SH-SY5Y (cell line): ENCODE measurements around the gene CCSER1.
A peak's percentile ranks its signal among the peaks of the same experiment; 100 is the strongest.

Experiments used
- GATA2 ChIP-seq: IDR thresholded peaks from 2 replicates; pipeline ENCODE4 v1.6.1; 2011; ENCODE audit warnings: mild to moderate bottlenecking, low read depth, low read length
- GATA3 ChIP-seq: IDR thresholded peaks from 2 replicates; pipeline ENCODE4 v1.6.1; 2011; ENCODE audit warnings: low read depth, mild to moderate bottlenecking, low read length, moderate library complexity

CCSER1 gene

DNA sequence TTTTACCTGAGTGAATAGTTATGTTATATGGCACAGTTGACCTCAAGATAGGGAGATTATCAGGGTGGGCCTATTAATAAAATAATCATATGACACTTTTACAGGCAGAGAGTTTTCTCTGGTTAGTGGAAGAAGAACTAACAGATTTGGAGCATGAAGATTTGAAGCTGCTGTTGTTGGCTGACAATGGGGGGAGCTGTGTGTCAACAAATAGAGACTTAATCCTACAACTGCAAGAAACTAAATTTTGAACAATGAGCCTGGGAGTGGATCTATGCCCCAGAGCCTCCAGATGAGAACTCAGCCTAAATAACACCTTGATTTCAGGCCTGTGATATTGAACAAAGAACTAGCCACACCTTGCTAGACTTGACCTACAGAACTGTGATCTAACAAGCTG, 7.2 kb upstream of the CCSER1 start:
- no peak for TF ChIP-seq GATA3
- no peak for TF ChIP-seq GATA2

- no peak for TF ChIP-seq GATA3
- TF ChIP-seq GATA2 = no peak
These were observed 6.4 kb upstream of the CCSER1 start for GRCh38 chr4:90120815-90121214.

- no peak for TF ChIP-seq GATA2
- TF ChIP-seq GATA3 = no peak
These were observed 5.4 kb upstream of the CCSER1 start for GRCh38 chr4:90121676-90122354.

DNA sequence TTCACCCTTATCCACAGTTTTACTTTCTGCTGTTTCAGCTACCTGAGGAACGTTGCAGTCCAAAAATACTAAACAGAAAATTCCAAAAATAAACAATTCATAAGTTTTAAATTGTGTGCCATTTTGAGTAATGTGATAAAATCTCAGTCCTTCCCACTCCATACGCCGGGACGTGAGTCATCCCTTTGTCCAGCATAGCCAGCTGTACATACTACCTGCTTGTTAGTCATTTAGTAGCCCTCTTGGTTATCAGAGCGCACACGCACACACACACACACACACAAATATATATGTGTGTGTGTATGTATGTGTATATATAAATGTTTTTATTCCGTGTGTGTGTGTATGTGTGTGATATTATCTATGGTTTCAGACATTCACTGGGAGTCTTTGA, 4.8 kb upstream of the CCSER1 start:
- TF ChIP-seq GATA3 = no peak
- TF ChIP-seq GATA2 = no peak

DNA sequence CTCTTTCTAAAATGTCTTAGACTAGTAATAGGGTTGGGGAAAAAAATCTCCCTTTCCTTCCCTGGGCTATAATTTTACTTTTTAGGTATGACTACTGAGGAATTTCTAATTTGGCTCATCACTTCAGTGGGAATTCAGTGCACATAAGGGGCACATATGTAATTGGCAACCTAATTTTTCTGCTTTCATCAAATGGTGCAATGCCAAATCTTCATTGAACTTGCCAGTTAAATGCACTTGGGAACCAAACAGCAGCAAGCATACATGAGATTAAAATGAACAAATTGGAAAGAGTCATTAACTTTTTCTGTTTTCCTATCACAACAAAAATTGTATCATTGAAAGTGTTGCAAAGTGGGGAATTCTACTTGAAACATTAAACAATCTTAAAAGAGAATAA, 2.9 kb upstream of the CCSER1 start:
- TF ChIP-seq GATA2 (no peak), GATA3 (no peak)

DNA sequence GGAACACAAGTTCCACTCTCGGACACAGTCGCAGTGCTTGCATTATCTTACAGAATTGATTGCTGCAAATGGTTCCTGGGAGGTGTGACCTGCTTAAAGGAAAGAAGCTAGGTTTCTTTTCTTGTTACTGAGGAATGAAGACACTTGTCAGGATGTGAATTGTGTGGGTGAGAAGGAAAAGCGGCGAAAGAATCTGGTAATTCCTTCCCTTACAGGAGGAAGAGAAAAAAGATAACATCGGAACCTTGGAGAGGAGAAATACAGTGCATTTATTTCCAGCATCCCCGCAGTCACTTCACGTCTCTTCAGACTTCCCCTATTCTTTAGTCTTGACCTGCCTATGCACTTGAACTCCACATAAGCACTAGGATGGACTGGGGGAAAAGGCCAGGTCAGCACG, 389 bp upstream of the CCSER1 start:
- TF ChIP-seq GATA2 = 0 out of 2 replicates have a peak, but pooled peaks have one; percentile 16
- TF ChIP-seq GATA3 = no peak

DNA sequence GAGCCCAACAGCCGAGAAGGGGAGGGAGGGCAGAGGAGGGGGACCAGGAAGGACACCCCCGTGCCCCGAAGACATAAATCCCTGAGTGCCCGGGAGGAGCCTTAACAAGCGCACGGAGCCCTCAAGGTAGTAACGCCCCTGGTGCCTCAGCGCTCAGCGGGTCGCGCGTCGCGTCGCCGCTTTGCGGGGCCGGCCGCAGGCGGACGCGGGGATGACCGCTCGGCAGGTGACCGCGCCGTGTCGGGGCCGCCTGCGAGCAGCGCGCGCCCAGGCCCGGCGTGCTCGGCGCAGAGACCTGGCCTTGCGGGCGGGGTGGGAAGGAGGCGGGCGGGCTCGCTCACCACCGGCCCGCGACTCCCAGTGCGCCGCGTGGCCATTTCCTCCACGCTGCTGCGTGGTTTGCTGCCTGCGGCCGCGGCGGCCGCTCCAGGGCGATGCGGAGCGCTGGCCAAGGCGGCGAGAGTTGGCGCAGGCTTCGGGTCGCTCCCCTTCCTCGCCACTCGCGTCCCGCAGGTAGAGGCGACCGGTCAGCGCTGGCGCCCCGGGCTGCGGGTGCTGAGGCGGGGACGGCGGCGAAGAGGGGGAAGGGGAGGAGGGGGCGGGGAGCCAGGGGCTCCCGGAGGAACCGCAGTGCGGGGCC, 632 bp downstream of the CCSER1 start:
- no peak for TF ChIP-seq GATA3
- TF ChIP-seq GATA2 = no peak

DNA sequence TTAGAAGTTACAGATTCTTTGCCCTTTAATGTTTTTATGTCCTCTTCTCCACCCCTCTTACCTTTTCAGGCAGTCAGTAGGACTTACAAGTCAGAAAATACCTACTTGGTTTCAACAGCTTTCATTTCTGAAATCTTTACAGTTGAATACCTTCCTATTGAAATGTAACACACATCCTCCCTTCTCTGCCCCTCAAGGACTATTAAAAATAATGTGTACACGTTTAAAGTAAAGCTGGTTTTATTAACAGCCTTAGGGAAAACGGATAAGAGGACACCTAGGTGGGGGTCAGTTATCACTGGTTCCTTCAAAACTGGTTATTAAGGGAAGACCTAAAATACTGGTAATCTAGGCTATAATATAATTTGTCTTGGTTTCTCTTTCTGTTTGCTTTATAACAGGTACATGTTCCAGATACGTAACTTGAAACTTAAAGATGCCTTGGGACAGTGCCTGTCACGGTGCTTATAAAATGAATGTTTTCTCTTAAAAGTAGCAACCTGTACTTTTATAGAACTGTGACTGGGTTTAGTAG, 1.8 kb downstream of the CCSER1 start:
- TF ChIP-seq GATA3 (no peak), GATA2 (no peak)

DNA sequence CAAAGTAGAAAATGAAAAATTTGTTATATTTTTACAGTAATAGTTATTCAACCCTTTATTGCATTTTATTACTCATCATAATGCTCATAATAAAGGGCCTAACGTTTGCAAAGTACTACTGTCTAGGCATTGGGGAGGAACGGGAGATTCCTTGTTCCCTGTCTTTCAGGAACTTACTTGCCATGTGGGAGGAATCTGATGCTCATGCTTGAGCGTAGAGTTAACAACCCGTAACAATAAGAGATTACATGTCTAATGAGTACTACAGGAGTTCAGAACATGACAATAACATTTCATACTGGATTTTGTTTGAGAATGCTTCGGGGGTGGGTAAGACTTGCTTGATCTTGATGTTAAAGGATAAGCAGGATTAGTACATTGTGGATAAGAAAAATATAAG, 2.9 kb downstream of the CCSER1 start:
- TF ChIP-seq GATA3 = no peak
- no peak for TF ChIP-seq GATA2

DNA sequence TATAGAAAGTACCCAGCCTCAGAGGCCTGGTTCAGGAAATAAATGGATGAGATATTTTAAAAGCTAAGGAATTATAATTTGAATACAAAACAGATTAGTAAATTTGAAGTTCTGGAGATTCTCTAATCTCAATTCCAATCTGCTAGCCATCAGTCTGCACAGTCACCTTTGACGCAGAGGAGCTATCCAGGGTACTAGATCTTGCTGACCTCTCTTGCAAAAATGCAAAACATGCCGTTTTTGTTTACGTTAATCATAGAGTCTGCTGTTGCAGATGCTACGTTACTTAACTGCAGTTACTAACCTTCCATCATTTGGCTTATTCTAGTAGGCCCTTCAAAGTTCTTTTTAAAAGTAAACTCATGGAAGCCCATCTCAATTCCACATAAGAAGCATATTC, 10.4 kb downstream of the CCSER1 start:
- TF ChIP-seq GATA3 = no peak
- TF ChIP-seq GATA2 = no peak

- TF ChIP-seq GATA2 = no peak
- TF ChIP-seq GATA3 = no peak
These were observed 14.9 kb downstream of the CCSER1 start for GRCh38 chr4:90142081-90142480.

DNA sequence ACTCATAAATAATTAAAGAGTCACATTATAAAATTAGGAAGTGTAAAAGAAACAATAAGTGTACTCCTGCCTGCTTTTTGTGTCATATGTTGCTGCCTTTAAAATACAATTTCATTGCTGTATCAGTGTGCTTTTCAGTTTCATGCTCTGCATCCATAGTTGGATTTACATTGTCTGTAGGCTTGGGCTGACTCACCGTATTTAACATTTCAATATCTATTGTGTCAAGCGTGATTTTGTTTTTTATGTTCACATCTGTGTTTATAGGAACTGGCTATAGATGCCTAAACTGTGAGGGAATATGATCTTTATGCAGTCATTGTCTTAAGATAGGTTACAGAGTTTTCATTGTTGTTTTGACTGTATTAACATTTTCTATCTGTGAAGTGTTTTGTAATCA, 18.1 kb downstream of the CCSER1 start:
- no peak for TF ChIP-seq GATA2
- no peak for TF ChIP-seq GATA3

- TF ChIP-seq GATA3 = no peak
These were observed 19.1 kb downstream of the CCSER1 start for GRCh38 chr4:90146306-90146705.

DNA sequence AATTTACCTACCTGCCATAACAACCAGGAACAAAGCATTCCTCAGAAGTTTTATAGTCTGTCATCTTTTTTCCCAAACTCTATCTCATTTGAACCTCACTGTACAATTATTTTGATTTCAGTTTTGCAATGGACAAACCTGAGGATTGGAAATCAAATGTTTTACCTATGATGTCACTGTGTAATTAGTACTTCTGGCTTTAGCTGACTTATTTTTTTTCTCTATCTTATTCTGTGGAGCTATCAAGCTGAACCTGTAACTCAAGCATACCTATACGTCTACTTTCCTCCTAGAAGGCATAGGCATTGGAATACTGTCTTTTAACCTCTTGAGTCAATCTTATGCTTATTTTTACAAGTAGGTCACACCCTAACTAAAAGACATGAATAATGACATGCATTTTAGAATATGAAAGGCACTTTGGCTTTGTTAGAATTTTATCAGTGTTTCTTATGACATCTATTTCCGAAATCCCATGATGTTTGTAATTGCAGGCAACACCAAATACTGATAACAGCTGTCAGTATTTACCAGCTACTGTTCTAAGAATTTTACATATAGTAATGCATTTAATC, 21.5 kb downstream of the CCSER1 start:
- TF ChIP-seq GATA2 (no peak), GATA3 (no peak)

GRCh38 chr4:90152024-90152423, 24.8 kb downstream of the CCSER1 start:
- TF ChIP-seq GATA3 (no peak), GATA2 (peak; percentile 21; the same call in 1 of the 2 replicates)
